HFF-Myc (cell line): Measurements from ENCODE around the gene ELF3.
"Not testable (repeated sequence)": the region's sequence is repeated elsewhere in the genome, so short reads cannot be mapped to it uniquely, and the experiment has no call there.

ENCODE experiments used
- DNase-seq: peaks from one replicate; pipeline ENCODE4 v3.0.0-alpha.2; 2011; ENCODE audit warnings: low read depth; ENCODE audit errors: extremely low read depth
- H3K4me3 ChIP-seq: replicated peaks from 2 replicates; pipeline ENCODE4 v1.5.1; 2011; ENCODE audit warnings: low read depth, mild to moderate bottlenecking, control low read depth, low read length
- CTCF ChIP-seq: IDR thresholded peaks from 2 replicates; pipeline ENCODE4 v1.5.1; 2012; ENCODE audit warnings: mild to moderate bottlenecking, low read depth, low read length, control low read depth; ENCODE audit errors: missing control alignments

Gene ELF3

DNA sequence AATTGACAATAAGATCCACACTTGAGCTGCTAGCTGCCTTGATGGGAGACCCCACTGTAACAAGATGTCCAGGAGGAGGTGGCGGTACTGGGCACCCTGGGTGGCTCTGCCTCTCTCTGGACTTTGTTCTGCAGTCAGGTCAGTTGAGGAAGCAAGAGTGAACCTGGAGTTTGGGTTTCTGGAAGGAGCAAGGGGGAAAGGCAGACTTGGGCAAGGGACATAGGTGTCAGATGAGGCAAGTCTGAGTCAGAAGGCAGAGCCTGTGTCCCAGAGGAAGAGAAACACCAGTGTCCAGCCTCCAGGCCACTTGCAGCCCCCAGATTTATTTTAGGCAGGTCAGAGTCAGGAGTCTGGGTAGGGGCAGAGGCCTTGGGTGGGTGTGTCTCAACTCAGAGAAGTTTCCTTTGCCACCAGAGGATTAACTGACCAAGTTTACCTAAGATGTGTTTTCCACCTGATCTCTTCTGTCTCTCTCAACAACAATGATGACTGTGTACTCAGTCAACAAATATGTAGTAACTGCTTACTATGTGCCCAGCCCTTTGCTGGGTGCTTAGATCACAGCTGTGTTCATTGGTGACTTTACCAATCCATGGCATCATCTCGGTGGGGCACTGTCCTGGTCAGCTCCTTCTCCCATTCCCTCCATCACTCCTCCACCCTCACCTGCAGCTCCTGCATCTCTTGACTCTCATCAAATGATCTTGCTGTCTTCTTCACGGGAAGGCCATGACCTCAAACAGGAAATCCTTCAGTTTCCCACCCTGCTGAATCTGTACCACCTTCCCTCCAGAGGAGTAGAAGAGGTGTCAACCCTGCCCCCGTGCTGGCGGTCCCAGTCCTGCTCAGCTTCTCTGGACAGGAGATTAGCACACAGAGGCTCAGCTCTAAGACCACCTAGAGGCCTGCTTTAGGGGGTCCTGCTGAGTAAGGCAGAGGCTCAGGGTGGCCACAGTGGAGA, 36.6 kb downstream of the ELF3 start:
- DNase-seq, result no peak
- no peak for TF ChIP-seq CTCF

DNA sequence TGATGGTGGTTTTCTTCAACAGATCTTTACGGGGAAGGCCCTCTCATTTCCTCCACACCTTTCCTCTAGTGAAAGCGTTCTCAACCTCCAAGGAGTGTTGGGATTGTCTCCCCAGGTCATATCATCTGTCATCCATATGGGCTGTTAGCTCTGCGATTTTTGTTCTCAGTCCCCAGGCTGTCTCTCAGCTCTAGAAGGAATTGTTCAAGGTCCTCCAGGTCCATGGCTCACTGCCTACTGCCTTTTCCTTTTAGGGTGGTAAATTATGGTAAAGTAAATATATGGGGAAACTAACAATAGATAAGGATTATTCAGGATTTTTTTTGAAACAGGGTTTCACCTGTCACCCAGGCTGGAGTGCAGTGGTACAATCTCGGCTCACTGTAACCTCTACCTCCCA, 37.6 kb downstream of the ELF3 start:
- no peak overlapping the region for H3K4me3 ChIP-seq
- no peak for TF ChIP-seq CTCF
- DNase-seq, result no peak

More for the DNA sequence above, 36.6 kb downstream of the ELF3 start:
- no peak overlapping the region for H3K4me3 ChIP-seq

GRCh38 chr1:202049129-202049528, 38.7 kb downstream of the ELF3 start:
- no peak for DNase-seq
- no peak for TF ChIP-seq CTCF
- no peak overlapping the region for H3K4me3 ChIP-seq

- DNase-seq, result no peak
- TF ChIP-seq CTCF, result no peak
- H3K4me3 ChIP-seq, result no peak overlapping the region
Observed at GRCh38 chr1:202054094-202054493, 43.7 kb downstream of the ELF3 start.

GRCh38 chr1:202054673-202055072, 44.3 kb downstream of the ELF3 start:
- DNase-seq, H3K4me3 ChIP-seq: not testable (repeated sequence)

DNA sequence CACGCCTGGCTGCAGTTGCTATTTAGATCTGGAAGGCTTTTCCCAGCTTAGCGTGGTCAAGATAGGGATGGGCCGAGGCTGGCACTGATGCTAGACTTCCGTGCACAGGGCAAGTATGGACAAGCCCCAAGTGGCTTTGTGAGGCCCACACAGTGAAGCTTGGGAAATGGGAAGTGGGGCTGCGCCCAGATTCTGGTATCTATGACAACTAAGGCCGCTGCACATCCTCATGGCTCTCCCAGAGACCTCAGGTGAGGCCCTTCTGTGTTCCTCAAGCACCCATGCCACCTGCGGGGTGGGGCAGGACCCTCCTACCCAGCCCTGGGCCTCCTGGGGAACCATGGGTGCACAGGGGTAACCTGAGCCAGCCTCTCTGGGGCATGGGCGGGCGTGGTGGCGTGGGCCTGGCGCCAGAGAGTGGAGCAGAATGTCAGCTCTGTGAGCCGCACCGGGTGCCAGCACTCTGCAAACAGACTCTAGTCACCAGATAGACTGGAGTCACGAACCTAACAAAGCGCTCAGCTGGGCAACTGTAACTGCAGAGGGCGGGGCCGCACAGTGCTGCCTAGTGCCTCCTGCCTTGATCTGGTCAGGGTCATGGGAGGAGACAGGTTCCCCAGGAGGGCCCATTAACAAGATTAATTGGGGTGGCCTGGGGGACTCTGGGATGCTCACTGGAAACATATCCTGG, 46.4 kb downstream of the ELF3 start:
- DNase-seq, result no peak

GRCh38 chr1:202057335-202057704, 46.9 kb downstream of the ELF3 start:
- not testable (repeated sequence) for DNase-seq, H3K4me3 ChIP-seq

More for the DNA sequence above, 46.4 kb downstream of the ELF3 start:
- TF ChIP-seq CTCF, result no peak
- no peak overlapping the region for H3K4me3 ChIP-seq
